G401 (cell line): ENCODE results near the gene UBE2D2. TPM values are rescaled to one million over a fixed set of nuclear protein-coding genes. Genes with fewer than 3 reads are reported as not detected.

Source experiments
- DNase-seq: peaks from one replicate; pipeline ENCODE4 v3.0.0-alpha.2; 2015; ENCODE audit warnings: low spot score
- in situ Hi-C: cut with HindIII; loops from 2 replicates; pipeline ENCODE4 v1.10.0; 2016; ENCODE audit warnings: low sequenced_read_pairs, mixed read lengths
- total RNA-seq: library from RNA; depleted of rRNA; stranded (reverse); fragments of >200 nt; shearing (Covaris generic); gene quantifications from 2 replicates; pipeline ENCODE4 v1.2.3, GENCODE V29; 2014

UBE2D2 gene
- total RNA-seq, 1 experiment from 2014 or later: 140 TPM

DNA sequence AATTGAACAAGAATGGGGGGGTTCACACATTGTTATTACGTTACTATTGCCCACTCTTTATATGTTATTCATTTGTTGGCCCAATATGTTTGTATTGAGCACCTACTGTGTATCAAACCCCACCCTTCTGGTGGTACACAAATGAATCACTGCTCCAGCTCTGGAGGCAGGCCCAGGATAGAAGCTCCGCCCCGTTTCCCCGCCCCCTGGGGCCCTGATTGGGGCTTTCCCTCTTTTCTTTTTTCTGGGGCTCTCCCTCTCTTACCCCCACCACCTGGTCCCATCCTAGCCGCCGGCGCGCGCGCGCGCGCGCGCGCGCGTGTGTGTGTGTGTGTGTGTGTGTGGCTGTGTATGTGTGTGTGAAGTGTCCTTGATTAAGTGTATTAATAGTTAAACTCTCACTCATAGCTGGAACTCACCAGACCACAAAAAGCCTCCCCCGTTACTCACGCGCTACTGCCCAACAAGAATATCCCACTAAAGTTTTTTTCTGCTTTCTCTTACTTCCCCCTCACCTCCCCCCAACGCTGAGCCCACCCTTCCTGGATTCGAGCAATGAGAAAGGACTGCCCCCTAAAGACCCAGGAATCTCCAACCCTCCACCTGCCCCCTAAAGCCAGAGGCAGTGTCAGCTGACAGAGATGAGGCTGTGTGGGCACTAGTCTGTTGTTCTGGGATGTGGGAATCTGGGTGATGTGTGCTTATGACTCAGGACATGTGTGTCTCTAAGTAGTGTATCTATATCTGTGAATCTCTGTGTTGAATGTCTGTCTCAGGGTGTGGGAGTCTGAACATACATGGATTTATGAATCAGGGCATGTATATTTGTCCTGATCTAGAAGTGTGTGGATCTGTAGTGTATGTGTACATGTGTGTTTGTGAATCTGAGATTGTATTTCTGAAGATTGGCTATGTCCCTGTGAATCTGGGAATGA is 91.0 kb downstream of the UBE2D2 start:
- peak; percentile 87 for DNase-seq
- in situ Hi-C loops: no loop called here

DNA sequence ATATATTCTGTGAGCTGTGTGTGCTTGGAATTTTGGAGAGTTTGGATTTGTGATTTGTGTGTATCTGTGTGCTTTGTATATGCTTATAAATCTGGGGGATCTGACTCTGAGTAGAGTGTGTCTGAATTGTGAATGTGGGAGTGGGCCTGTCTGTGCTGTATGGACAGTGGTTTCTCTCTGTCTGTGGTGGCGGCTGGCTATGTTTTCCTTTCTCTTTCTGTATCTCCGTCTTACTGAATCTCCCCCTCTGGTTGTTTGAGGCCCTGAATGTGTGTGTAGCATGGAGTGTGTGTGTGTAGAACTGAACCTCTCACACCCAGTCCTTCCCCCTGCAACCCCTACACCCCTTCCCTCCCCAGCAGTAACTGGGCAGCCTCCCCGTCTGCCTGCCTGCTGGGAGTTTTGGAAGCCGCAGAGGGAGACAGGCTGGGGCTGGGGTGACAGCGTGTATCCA is 91.7 kb downstream of the UBE2D2 start:
- DNase-seq: peak; percentile 45
- in situ Hi-C loops: no loop called here

DNA sequence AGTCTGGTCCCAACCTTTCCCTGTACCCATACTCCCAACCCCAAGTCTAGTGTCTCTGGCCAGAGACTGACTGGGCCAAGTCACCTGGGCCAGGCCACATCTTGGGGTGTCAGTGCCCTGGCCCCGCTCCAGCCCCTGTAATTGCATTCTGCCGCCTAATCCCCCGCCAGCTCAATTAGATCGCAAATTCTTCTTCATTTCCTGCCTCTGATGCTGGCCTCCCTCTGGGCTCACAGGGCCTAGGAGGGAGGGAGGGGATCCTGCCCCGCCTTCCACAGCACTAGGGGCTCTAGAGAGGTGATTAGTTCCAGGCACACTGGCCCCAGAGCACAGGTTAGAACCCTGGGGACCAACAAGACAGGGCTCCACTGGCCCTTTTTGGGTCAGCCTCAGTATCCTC is 92.5 kb downstream of the UBE2D2 start:
- in situ Hi-C loops: no loop called here
- DNase-seq: peak; percentile 92

DNA sequence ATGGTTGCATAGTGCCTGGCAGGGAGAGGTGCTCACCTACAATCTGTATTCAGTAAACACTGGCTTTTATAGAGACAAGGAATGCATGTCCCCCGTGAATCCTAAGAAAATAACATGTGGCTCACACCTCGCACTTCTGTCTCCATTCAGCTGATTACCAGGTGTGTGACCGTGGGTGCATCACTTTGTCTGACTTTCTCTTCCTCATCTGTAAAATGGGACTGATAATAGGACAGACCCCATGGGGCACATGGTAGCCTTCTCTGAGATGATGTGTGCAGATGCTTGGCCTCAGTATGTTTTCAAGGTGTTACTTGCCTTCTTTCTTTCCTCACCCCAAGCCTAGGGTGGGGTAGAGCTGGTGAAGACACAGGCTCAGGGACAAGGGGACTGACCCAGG is 93.3 kb downstream of the UBE2D2 start:
- in situ Hi-C loops: no loop called here
- no peak for DNase-seq

DNA sequence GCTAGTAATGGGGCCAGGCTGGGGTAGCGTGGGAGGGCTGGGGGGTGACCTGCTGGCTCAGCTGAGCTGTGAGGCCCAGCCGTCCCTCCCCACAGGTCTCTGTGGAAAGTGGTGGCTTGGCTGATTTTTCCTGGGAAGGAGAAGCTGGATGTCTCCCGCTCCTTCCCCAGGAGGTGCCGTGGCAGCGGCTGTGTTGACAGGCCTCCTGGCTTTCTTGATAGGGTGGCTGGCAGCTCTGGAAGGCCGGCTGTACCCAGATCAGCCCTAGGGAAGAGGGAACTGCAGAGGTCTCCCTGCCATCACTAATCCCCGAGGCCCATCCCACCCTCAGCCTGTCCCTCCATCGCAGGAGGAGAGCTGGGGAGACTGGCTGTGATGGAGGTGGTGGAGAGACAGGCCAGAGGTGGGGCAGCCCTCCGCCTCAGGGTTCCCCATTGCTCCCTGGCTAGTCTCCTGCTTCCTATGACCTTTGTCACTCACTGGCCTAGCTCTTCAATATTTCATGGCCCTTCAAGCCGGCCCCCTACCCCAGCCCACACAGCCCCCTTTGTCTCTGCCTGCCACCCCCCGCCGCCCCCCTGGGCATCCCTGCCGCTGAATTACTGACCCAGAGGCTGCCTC is 93.8 kb downstream of the UBE2D2 start:
- in situ Hi-C loops: no loop called here
- peak; percentile 48 for DNase-seq

DNA sequence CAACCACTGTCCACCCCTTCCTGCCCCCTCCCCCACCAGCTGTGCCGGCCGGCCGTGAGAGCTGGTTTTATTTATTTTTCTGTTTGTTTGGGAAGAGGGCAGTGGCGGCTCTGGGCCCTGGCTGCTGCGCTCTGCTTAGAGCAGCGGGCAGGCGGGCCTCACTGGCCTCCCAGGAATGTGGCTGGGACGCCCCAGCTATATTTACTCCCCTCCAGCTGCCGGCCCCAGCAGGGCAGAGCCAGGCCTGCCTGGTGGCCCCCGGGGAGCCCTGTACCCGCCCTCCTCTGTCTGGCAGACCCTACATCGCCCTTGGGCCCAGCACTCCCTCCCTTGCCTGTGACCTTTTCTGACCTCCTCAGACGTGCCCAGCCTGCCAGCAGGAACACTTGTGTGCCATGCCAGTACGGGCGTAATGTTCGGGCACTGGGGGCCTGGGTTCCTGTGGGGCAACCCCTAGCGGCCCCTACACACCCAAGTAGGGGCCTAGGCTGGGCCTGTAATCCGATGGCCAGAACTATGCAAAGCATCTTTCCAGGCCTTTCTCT is 94.7 kb downstream of the UBE2D2 start:
- DNase-seq: no peak
- in situ Hi-C loops: no loop called here

DNA sequence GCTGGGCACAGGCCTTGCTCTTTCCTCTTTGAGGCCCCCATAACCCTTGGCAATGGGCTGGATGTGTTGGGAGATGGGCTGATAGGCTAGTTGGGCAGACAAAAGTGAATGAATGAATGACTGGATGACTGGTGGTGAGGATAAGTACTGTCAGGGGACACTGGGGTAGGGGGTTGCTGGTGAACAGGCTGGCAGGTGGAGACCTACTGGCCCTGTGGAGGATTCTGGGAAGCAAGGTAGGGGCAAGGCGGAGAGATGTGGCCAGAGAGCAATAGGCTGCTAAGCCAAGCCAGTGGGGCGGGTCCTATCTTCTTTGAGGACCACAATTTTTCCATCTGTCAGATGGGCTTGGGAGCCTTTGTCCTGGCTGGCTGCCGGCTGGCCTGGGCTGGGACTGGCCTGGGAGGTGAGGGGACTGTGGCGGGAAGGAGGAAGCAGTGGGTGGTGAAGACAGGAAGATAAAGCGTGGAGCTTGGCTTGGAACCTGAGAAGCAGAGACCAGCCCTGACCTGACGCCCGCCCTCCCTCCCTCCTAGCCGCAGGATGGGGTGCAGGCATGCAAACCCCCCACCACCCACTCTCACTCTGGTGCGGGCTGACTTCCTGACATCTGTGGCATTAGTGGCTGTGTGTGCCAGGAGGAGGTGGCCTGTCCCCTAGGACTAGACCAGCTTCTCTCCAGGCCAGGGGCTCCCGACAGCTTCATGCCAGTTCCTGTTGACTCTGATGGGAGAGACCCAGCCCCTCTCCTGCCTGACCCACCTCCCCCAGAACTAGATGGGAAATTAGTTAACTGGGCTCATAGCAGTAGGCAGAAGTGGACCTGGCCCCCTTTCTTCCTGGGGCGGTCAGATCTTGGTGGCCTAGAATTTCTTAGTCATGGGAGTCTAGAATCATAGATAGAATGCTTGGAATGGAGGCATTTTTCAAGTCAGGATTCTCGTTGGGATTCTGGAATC is 96.5 kb downstream of the UBE2D2 start:
- peak; percentile 31 for DNase-seq
- in situ Hi-C loops: no loop called here

DNA sequence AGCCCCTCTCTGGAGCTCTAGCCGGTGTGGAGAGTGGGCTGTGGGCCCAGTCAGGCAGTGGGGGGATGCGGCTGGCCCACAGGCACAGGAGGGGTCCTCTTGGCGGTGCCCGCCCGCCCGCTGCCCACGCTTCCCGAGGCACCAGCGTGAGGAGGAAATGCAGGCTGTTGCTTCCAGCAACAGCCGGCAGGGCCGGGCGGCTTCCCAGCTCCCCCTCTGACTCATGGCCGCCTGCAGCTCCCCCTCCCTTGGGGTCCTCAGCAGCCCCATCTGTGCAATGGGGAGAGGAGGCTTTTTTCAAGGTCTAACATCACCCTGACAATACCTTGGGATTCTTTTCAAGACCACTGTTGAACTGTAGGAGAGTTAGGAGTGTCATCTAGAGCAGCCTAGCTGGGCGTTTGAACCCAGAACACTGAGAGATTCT is 97.4 kb downstream of the UBE2D2 start:
- DNase-seq: peak; percentile 59
- in situ Hi-C loops: no loop called here

DNA sequence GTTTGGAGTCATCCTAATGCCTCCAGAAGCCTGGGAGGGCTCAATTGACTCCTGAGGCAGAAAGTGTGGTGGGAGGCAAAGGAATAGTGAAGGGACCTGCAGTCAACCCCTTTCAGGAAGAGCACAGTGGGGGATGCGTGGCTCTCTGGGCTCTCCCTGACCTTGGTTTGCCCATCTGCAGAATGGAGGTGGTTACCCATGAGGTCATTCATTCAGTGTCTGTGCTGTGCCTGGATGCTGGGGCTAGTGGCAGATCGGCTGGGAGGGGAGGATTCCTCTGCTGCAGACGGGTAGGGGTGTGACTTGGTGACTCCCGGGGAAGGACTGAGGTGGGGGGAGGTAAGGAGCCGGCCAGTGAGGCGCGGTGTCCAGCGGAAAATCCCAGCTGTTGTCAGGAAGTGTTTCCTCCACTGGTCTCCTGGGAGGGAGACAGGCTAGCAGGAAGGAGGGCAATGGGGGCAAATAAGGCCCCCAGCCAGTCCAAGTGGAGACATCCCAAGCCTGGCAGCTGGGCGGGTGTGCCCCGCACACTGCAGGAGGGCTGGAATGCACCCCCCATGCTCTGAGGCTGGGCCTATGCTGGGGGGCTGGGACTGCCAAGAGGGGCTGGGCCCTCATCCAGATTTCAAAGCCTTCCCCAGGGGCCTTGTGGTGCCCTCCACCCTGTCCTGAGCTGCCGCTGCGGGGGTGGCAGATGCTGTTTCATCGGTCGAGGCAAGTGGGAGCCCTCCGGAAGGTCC is 98.0 kb downstream of the UBE2D2 start:
- DNase-seq: peak; percentile 55
- in situ Hi-C loops: no loop called here

DNA sequence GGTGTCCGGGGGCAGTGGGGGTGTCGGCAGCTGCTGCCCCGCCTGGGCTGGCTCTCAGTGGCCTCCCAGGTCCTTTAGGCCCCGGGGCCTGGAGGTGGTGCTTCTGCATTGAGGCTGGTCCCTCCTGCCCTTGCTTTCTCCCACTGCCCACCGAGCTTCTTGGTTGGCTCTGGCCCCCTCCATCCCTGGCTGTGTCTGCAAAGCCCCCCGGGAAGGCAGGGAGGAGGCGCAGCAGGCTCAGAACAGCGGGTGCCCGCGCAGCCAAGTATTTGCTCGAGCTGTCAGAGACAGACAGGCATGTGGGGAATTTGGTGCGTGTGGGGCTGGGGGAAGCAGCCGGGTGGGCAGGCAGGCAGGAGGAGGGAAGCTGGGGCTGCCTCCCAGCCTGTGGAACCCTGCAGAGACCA is 98.6 kb downstream of the UBE2D2 start:
- no peak for DNase-seq
- in situ Hi-C loops: no loop called here

DNA sequence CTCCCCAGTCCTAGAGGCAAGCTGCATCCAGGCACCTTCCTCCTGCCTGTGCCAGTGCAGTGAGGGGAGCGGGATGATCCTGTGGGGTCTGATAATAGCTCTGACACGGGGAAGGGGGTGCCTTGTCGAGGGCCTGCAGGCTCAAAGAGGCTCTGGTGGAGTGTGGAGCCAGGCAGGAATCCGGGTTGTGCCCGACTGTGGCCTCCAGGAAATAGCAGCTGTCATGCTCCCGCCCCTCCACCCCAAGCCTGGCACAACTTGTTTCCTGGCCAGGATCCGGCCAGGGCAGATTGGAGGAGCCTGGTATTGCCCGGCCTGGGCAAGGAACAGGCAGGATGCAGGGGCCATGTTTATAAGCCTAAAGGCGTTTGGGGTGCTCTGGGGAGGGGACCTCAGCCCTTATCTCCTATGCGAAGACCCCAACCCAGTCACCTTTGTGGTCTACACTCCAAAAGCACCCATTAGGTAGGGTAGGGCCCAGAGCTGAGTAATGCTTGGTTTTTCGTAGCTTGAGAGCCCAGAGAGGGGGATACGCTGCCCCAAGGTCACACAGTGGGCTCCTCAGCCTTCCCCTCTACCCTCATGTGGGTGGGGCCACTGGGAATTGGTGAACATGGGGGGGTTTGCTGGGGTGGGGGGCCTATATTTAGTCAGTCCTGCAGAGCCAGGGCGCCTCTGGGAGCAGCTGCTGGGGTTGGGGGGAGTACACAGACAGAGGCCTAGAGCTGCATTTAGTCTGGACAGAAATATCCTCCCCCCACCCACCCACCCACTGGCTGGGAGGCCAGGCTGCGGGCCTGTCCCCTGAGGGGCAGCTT is 99.2 kb downstream of the UBE2D2 start:
- peak; percentile 97 for DNase-seq
- in situ Hi-C loops: no loop called here

DNA sequence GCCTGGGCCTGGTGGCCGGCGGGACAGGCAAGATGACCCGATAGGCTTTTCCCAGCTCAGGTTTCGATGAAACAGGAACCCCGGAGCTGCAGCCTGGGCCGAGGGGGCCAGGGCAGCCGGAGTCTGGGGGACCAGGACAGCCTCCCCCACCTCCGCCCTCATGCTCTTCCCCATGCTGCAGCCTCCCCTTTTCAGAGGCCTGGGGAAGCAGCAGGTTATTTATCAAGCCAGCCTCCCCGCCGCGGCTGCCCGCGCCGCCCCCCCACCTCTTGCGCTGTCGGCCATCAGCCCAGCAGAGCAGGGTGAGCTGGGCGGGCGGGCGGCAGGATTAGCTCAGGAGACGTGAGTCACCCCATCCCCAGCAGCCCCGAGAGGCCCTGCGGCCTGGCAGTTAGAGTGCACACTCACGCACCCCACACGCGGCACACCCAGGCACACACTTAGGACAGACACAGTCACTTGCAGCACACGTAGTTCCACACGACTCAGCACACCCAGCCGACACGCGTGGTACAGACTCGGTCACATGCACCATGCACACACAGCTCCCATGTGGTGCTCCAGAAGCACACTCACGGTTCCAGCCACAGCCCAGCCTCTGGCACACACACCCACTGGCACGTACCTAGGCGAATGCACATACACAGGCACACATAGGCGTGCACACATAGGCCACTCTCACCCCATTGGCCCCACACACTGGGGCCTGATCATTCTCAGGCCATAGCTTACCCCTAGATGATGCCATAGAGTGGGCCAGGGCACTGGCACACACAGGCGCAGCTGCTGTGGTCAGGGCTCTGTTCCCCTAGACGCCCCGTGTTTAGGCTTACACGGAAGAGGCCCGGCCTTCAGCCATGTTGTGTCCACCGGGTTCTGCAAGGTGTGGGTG is 100.0 kb downstream of the UBE2D2 start:
- in situ Hi-C loops: no loop called here
- DNase-seq: no peak

DNA sequence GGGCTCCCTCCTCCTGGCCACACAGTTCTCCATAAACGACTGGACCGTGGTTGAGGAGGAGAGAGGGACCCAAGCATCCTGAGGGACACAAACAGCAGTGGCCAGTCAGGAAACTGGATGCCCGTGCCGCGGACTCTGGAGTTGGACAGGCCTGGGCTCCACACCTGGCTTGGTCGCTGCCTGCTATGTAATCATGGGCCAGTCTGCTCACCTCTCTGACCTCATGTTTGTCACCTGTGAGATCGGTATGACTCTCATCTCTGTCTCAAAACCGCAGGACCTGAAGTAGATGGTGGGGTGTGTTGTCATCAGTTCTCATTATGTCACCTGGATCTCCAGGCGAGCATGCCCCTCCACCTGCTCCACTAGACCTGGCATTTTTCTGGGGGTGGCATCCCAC is 101.5 kb downstream of the UBE2D2 start:
- in situ Hi-C loops: no loop called here
- no peak for DNase-seq

DNA sequence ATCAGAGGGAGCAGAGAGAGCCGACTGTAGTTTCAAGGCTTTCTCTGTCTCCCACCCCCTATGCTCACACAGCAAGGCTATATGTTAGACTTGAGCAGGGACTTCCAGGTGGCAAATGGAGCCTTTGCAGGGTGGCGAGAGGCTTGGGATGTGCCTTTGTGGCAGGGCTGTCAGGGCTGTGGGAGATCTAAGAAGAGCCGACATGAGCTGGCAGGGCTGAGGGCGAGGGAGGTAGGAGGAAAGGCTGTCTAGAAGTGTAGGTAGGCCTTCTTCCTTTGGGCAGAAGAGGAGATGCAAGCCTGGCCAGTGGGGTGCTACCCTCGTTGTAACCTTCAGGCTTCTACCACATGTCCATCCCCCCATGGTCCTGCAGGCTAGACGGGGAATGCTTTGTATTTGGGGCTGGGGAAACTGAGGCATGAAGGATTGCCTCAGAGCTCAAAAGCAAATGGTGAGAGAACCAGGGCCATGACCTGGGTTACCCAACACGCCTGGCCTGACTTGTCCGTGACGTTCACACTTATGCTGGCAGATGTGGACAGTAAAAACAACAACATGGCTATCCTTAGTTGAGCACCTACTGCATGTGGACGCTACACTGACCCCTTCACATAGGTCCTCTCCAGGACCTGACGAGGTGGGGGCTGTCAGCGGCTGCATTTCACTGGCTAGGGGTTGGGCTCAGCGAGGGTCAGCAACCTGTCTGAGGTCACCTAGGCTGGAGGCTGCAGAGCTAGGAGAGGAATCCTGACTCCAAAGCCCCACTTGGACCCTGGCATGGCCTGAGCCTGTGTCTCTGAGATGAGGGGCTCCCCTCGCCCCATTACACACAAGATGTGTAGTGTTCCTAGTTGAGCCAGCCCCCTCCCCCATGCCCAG is 102.3 kb downstream of the UBE2D2 start:
- in situ Hi-C loops: no loop called here
- no peak for DNase-seq

DNA sequence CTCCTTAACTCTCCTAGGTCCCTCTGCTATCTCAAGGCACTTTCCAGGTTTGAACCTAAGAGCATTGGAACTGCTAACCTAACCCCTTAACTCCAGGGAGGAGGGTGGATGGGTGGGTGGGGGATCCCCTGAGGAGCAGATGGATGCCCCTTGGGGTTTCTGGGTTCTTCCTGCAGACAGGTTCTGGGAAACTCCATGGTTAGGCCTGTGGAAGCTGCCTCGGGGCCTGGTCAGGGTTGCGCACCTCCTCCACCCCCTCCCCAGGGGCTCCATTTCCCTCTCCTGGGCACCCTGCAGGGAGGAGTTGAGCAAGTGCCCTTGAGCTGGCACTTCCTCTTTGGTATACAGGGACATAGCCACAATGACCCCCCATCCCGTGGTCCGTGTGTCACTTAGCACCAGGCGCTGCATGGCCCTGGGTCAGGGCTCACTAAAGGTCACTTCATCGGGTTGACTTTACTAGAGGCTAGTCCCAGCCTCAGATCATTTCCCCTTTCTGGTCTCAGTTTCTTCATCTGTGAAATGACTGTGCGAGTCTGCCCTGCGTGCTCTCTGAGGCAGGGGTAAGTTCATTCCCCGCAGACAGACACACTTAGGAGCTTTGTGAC is 103.1 kb downstream of the UBE2D2 start:
- no peak for DNase-seq
- in situ Hi-C loops: no loop called here
